GM18526 (cell line): ENCODE results near the gene ZNF213.

ENCODE experiments used
- POLR2A ChIP-seq: IDR thresholded peaks from 3 replicates; pipeline ENCODE4 v1.6.1; 2011; ENCODE audit not compliant: insufficient read length; ENCODE audit errors: extremely low read depth

ZNF213 gene

DNA sequence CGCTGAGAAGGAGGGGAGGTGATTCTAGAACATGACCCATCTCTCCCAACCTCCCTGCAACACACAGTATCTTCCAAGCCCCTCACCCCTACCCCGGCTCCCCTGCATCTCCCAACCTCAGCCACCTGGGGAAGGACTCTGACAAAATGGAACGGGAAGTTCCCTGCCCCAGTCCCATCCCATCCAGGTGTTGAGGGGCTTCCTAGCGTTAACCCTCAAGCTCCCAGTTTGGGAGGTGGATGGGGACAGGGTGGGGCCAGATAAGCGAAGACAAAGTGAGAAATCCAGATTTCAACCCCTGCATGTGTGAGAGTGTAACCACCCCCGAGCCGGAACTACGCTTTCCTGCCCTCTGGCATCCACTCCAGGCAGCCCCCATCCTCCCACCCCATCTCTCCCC, 37.6 kb upstream of the ZNF213 start:
- no peak for TF ChIP-seq POLR2A

- no peak for TF ChIP-seq POLR2A
Observed at GRCh38 chr16:3098459-3099394, 36.1 kb upstream of the ZNF213 start, which contains the start of gene ZSCAN10. ZSCAN10 (minus strand) TSS chr16:3099294; CDS start chr16:3092937, 6,357 bp downstream.

- TF ChIP-seq POLR2A: no peak
Observed at GRCh38 chr16:3099395-3099731, 35.5 kb upstream of the ZNF213 start.

GRCh38 chr16:3099732-3100499, 34.9 kb upstream of the ZNF213 start:
- TF ChIP-seq POLR2A: peak; percentile 22

- no peak for TF ChIP-seq POLR2A
Observed at GRCh38 chr16:3101018-3101840, 33.6 kb upstream of the ZNF213 start.

DNA sequence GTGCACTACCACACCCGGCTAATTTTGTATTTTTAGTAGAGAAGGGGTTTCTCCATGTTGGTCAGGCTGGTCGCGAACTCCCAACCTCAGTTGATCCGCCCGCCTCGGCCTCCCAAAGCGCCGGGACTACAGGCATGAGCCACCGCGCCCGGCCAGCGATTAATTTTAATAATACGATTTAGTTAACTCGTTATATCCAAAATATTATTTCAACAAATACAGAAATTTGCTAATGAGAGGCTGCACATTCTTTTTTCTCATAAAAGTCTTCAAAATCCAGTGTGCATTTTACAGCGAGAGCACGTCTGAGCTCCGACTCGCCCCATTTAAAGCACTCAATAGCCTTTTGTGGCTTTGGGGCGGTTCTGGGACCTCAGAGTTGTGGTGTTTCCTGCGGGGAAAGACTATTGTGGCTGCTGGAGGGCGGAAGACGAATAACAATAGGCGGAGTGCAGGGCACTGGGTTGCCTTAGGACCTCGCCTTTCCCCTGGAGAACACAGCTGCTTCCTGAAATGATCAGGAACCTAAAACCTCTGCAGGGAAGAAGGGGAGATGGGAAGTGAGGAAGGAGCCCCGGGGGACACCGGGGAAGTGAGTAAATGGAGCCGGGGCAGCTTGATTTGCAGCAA, 32.9 kb upstream of the ZNF213 start:
- no peak for TF ChIP-seq POLR2A

- TF ChIP-seq POLR2A: peak; percentile 80
Observed at GRCh38 chr16:3106205-3106928, 28.5 kb upstream of the ZNF213 start.

- TF ChIP-seq POLR2A: no peak
Observed at GRCh38 chr16:3112058-3112880, 22.6 kb upstream of the ZNF213 start, which contains the start of gene ZNF205. ZNF205 (plus strand) TSS chr16:3112586; CDS start chr16:3113431, 845 bp downstream.

- TF ChIP-seq POLR2A: no peak
Observed at GRCh38 chr16:3112881-3113574, 21.8 kb upstream of the ZNF213 start.

DNA sequence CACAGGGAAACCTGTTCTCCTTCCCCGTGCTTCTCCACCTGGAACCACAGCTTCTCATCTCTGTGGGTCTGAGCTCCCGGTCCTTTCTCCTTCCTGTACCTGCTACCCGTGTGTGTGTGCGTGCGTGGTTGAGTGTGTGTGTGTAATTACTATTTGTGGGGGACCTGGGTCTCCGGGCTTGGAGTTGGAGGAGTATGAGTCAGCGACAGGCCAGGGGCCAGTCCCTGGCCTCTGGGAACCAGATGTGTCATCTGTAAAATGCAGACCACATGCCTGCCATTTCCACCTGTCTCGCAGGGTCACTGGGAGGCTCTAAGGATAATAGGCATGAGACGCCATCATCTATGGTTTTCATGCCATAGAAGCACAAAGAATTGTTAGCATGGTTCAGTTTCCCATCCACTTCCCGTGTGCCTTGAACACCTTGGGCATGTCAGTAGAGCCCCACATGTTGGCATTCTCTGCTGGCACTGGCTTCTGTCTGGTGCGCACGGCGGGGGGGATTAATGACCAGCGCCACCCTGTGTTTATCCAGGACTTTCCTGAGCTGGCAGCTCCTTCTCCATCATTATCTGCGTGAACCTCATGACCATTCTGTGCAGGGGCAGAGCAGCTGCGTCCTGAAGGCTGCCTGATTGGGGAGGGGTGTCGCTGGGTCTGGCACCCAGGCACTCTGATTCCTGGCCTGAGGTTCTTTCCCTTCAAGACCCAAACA, 20.9 kb upstream of the ZNF213 start:
- TF ChIP-seq POLR2A: no peak

DNA sequence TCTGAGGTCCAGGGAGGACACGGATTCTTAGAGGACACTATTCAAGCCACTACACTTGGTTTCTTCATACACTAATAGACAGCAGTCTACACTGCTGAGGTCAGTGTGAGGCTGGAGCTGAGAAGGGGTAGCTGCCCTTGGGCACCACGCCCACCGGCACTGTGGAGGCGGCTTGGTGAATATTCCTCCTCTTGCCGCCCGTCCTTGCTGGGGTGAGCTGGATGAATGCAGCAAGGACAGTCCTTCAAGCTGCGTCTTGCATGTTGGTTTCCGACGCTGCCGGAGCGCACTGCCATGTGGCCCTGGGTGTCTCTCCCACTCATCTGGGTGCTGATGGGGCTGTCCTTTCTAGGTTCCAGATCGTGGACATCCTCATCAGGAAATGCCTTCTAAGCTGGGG, 19.8 kb upstream of the ZNF213 start:
- TF ChIP-seq POLR2A: no peak

- TF ChIP-seq POLR2A: no peak
Observed at GRCh38 chr16:3115561-3115960, 19.3 kb upstream of the ZNF213 start.

DNA sequence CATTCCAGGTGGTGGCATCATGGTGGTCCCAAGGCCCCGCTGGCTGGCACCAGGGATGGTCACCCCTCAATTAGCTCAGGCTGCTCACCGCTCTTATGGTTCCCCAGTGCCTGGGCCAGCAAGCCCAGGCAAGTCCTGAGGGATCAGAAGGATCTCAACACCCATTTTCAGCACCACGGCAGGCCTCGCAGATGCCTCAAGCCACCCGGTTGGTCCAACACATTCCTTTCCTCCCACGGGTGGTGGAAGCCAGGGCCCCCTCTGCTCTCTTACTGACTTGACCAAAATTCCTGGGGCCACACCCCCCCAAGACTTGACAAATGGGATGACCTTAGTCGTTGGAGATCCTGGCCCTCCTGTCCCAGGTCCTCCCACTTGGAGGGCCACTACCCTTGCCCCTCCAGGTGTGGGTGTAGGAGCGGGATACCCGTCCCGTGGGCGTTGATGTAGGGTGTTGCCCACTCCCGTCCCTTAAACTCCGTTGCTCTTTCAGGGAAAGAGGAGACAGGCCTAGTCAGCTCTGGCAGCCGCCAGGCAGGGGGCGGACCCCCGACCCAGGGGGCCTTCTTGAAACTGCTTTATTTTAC, 16.5 kb upstream of the ZNF213 start:
- TF ChIP-seq POLR2A: no peak
